ENCODE data around the gene CDH11.
A peak's percentile ranks its signal among the peaks of the same experiment; 100 is the strongest.

Gene CDH11, protein sequence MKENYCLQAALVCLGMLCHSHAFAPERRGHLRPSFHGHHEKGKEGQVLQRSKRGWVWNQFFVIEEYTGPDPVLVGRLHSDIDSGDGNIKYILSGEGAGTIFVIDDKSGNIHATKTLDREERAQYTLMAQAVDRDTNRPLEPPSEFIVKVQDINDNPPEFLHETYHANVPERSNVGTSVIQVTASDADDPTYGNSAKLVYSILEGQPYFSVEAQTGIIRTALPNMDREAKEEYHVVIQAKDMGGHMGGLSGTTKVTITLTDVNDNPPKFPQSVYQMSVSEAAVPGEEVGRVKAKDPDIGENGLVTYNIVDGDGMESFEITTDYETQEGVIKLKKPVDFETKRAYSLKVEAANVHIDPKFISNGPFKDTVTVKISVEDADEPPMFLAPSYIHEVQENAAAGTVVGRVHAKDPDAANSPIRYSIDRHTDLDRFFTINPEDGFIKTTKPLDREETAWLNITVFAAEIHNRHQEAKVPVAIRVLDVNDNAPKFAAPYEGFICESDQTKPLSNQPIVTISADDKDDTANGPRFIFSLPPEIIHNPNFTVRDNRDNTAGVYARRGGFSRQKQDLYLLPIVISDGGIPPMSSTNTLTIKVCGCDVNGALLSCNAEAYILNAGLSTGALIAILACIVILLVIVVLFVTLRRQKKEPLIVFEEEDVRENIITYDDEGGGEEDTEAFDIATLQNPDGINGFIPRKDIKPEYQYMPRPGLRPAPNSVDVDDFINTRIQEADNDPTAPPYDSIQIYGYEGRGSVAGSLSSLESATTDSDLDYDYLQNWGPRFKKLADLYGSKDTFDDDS

DNA sequence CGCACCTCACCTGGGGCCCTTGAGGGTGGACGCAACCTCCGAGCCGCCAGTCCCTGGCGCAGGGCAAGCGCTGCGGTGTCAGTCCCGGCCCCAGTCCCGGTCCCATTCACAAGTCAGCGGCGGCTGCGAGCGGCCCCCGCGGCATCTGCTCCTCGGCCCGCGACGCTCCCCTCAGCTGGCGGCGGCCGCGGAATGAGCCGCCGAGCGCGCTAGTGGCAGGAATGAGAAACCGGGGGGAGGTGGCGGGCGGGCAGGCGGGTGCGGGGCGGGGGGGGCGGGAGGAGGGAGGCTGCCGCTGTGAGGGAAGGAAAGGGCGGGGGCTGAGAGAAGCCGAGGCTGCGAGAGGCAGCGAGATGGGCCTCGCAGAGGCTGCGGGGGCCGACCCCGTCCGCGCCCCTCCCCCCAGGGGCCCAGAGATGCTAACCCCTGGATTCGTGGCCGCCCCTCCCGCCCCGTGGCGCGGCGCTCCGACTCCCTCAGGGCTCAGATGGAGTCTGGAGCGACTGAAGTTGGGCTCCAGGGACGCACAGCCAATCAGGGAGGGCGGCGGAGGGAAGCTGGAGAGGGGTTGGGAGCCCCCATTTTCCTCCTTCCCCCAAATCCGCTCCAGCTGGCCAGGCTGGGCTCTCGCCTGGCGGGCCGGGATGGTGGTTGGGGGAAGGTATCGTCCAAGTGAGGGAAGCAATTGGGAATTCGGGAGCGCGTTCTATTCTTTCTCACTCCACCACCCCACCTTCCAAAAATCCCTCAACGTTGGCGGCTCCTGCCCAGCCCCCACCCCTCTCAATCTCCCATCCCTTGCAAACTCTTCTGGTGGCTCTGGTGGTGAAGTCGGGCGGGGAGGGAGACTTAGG, at the start of gene CDH11:
CDH11 (minus strand) TSS at position 194 of the 854 bp plus-strand sequence. CDS start 117,194 bp downstream, outside the sequence.
- DNase-seq: peak; percentile 53

DNA sequence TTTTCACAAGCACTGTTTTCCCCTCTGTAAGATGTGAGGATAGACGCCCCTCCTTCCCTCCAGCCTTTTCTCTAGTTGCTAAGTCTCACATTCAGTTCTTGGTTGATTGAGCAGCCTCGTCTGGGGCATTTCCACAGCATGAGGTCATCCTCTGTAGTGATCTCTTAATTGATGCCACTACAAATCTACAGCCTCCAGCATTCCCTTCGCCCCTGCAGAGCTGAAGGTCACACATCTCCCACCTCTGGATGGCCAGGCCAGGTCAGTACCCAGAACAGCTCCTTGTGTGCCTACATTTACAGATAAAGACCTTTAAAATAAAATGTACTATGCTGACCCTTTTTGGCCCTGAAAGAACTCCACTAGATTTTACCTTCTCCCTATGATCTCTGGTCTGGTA, 32.5 kb upstream of the CDH11 start:
- no peak for DNase-seq

DNA sequence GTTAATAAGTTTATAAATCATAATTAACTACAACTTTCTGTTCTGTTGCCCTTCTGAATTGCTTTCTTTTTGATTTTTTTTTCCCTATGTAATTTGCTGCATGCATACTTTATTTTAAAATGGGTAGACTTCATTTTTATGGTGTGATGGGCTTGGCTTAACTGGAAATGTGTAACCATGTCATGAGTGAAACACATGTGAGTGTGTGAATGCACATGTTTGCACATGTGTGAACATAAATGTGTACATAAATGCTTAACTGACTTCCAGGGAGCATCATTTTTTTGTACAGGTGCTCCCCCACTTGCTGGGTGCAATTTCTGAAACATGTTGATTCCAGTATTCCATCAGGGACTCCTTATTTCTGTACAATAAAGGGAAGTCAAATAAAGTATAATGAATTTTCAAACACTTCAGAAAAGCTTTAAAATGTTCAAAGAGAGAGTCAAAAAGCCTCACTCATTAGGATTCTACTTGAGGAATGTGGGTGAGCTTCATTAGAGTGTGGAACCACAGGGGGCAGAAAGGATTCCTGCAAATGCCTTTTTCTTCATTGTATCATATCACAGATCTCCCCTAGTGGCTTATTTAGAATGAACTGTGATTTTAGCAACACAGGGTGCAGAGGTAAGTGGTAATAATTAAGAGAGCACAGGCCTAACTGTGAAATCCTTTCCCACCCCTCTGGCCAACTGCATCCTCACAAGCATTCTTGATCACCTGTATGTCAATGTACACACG, 31.7 kb upstream of the CDH11 start:
- no peak for DNase-seq

DNA sequence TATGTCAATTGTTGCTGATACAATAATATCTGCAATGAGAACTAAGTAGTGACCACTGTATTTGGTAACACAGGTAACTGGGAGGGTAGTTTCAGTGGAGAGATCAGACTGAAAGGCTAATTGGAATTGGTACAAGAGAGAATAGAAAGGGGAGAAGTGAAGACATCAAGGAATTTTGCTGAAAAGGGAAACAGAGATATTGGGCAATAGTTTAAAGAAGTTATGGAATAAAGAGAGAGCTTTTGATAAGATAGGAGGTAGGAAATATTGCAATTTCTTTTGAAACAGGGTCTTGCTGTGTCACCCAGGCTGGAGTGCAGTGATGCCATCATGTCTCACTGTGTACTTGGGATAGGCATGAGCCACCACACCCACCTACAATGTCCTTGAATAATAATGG, 26.9 kb upstream of the CDH11 start:
- DNase-seq: no peak

DNA sequence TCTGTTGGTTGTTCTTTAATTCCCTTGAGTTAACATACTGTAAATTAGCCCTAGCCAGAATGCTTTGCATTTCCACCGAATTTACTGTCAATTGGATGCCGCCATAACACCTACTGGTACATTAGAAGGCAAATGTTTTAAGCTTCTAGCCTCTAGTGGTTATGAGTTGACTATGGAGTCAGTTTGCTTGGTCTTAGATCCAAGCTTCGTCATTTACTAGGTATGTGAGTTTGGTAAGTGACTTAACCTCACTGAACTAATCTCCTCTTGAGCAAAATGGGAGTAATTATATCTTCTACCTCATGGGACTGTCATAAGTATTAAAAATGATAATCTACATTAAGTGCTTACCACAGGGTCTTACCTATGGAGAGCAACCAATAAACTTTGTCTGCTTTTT, 20.4 kb upstream of the CDH11 start:
- no peak for DNase-seq

DNA sequence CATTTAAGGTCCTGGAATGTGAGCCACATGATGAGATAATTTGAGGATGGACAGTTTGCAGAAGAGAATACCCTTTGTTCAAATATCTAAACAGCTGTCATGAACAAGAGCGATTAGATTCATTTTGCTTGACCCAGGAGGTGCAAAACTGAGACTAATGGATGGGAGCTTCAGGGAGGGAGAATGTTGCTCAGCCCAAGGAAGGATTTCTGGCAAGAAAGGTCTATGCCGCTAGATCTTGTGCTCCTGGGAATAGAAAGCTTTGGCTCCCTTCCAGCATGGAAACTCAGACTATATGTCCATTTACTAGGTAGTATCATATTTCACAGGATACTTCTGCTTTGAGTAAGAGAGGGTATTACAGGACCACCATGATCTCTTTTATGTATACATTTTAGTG, 14.8 kb upstream of the CDH11 start:
- no peak for DNase-seq

DNA sequence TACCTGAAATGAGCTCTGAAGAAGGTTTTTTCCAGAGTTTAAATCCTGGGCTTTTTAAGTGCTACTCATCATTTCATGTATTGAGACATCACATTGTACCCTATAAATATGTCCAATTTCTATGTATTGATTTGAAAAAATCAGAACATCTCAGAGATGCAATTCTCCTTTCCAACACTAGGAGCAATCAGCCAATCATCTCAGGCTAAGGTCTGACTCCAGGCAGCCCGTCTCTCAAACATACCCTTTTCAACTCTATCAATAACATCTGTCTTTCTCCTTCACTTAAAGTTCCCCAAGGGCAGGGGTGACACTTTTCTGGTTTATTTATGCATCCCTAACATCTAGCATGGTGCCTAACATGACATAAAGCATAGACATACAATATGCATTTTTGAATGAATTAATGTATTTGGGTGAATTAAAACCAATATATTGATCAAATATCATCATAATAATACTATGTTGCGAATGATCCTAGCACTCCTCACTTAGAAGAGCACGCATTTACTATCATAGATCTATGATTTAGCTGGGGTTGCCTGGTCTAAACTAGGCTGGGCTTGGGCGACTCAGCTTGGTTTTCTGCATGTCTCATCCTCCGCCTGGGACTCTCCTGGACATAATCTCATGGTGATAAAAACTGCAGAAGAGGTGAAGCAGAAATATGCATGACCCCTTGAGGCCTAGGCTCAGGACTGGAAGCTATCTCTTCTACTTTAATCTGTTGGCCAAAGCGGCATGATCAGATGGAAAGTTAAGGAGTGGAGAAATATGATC, 5.2 kb upstream of the CDH11 start:
- DNase-seq: no peak

DNA sequence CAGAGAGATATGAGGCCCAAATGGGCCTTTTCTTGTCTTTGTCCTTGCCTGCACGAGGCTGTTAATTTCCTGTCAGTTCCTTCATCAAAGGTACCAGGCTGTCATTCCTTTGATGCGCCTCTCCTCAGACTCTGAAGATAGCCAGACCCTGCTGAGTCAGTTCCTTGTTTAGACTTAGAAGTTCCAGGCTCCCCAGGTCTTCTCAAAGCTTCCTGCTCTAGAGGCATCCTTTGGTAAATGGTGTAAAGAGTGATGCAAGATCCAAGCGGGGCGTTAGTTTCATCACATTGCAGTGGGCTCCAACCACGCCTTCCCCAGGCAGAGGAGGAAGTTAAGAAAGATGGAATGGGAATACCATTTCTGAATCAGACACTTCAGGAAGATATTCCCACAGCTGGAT, 4.0 kb upstream of the CDH11 start:
- DNase-seq: no peak

DNA sequence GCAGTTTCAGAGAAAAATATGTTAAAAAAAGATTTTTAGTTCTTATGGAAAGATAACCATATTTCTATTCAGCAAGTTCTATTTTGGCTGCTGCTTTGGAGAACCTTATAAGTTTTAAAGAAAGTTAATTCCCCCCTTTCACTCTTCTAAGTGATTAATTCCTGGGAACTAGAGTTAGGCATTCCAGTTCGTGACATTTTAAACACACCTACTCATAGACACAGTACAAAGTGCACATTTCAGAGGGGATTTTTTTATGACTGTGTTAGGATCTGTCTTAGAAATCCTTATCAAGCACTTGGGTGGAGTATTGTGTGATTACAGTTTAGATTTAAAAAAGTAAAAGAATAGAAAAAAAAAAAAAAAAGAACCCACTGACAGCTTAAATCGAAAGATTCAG, 3.5 kb upstream of the CDH11 start:
- DNase-seq: no peak

DNA sequence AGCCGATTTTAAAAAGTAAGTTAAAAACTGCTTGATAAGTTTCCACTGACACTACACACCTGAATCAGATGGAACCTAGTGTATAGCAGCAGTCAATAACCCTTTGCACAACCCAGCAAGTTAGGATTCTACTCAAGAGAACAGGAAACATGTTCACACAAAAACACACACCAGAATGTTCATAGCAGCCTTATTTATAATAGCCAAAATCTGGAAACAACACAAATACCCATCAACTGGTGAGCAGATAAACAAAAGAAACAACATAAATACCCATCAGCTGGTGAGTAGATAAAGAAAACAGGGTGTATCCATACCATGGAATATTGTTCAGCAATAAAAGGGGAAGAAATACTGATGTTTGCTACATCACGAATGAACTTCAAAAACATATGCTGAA, 2.7 kb upstream of the CDH11 start:
- DNase-seq: no peak

DNA sequence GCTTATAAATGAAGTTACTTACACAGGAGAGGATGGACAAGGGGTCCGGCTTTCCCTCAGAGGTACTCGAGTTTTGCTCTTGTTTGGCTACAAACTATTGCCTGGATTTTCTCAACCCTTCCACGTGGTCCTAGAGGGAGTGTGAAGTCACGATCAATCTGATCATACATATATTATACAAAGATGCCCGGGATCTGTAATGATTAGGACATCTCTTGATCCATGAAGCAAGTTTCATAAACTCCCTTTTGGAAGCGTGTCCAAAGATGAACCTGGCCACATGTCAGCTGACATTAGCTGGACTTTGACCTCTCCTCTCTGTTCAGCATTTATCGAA, 2.3 kb upstream of the CDH11 start:
- no peak for DNase-seq

DNA sequence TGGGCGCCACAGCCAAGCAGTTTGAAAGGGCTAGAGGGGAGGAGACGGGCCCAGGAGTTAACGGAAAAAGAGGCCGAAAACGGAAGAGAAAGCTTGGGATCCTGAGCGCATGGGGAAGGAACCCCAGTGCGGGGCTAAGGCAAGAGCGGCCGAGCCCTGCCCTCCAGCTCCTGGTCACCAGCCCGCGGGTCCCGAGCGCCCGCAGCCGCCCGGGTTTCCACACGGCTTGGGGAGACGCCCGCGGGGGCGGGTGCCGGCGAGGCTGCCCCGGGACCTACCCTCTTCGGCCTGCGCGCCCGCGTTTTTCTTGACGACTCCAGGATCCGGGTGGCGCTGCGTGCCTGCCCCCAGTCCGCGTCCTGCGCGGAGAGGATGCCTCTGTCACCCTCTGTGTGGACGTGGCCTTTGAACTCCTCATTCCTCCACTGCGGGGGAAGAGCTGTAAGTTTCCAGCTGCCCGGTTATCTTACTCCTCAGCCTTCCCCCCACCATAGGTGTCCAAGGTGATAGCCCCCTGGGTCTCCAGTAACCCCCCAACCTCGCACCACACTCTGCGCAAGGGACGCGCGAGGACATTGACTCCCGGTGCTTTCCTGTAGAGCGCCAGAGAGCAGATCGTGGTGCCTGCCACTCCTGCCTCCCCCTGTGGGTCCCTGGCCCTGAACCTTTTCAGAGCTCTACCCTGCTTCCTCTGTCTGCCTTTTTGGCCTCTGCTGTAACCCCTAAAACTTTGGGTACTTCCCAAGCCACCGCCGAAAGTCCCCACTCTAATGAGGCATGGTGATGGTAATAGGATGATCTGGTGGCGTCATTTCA, 1.7 kb upstream of the CDH11 start:
- DNase-seq: no peak

DNA sequence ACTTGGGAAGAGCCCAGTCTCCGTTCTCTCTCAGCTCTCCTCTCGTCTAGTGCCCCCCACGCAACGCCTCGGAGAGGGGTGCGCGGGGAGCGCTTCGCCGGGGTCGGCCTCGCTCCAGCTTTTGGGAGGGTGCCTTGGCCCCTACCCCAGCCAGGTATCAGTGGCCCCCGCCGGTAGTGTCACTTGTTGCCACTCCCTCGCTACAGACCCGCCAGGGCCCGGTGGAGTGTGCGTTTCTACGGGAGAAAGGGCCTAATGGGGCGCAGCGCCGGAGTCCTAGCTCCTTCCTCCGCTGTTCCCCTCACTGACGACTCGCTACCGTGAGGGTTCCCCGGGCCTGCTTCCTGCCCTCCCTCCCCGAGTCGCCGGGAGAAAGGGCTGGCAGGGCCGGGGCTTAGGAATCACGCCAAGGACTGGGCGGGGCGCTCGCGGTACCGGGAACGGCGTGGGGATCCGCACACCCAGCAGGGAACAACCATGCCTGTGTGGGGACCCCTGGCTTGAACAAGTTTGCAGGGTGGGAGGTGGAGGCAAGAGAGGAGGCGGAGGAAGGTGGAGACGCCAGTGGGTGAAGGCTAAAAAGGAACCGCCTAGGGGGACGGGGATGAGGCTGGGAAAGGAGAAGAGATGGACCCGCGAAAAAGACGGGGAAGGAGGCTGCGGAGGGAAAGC, 997 bp upstream of the CDH11 start:
- DNase-seq: no peak

DNA sequence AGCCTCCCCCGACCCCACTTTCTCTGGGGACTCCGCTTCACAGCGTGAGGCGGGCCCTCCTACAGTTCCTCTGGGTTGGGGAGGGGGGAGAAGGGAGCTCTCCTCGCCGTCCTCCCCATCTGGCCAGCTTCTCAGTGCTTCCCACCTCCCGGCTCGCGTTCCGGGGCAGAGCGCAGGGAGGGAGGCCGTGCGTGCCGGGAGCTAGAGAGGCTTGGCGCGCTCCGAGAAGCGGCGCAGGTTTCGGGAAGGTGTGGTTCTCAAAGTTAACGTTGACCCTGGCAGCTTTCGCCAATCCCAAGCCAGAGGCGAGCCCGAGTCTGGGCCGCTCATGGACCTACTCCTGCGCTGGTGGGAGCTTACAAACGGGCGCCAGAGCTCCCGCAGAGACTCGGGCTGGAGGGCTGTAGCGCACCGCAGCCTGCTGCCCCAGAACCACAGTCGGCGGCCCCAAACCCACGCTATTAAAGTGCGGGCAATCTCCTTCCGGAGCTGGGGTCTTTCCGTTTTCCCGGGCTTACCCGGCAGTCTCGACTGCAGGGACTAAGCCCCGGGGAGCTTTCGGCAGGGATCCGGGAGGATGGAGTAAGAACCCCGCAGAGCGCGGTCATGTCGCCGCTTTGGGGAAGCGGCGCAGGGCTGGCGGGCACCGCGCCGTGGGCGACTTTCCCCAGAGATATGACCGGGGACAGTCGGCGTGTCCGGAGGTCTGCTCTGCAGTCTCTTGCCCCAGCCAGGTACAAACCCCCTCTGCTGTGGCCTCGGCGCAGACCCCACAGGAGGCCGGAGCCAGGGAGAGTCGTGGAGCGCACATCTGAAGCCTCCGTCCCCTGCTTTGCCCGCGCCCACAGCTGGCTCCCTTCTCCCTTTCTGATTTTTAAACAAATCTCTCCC, 787 bp downstream of the CDH11 start:
- no peak for DNase-seq

DNA sequence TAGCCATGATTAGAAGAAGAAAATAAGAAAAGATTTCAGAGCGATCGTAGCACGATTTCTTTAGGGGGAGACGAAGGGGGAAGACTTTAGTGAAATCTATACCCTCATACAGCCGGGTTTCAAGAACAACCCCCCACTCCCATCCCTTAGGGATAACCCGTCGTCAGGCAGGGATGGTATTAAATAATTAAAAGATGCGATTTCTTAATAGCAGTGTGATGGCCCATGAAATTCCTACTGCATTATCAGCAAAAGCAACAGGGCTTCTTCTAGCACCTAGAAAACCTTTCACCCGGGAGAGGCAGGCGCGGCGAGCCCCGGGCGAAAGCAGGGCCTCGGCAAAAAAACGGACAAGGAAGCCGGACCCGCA, 1.4 kb downstream of the CDH11 start:
- DNase-seq: no peak

DNA sequence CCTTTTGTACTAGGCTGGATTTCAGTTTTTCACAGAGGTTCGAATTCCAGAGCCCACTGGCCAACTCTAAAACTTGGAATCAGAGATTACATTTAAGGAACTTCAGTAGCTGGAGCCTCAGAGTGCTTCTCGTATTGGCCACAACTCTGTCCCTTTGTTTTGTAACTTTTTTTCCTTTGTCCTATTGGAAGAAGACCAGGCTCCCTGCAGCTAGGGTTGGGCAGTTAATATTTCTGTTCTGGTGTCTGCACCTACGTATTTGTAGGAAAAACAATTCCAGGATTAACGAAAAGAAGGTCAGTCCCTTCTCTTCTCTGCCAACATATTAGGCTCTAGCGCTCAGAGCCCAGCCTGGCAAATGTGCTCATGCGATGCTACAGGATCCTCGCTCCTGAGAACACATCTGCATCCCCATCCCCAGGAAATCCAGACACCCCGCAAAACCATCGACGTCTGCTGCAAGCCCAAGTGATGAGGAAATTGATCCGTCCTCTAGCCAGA, 1.9 kb downstream of the CDH11 start:
- no peak for DNase-seq

DNA sequence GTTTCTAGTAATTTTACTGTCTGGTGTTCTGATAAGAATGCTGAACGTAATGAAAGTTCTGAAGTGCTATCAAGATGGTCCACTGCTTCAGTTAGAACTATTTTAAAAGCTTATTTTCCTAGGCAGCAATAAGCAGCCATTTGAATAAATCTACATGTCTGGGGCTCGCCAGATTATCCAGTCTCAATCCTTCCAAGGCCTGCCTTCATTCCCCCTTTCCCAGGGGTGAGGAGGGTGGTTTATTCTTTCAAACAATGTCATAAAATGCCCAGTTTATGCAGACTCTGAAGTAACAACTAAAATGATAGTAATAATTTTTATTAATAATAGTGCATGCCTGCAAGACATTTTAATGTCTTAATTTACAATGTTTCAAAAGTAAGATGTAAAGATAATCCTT, 2.4 kb downstream of the CDH11 start:
- no peak for DNase-seq

DNA sequence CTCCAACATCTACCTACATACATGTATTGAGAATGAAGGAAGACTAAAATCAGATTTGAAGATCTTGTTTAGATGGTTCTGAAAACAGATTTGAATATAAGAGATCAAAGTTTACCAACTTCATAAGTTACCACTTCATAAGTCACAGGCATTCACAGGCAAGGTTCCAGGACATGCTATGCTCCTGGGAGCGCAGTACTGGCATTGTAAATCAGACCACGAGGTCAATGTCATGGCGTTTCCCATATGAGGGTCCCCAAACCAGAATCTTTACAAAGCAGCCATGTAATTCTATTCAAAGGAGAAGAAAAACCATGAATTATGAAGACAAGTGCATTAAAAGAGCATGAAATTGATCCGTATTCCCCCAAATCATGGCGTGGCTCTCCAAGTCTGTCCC, 3.0 kb downstream of the CDH11 start:
- DNase-seq: no peak

DNA sequence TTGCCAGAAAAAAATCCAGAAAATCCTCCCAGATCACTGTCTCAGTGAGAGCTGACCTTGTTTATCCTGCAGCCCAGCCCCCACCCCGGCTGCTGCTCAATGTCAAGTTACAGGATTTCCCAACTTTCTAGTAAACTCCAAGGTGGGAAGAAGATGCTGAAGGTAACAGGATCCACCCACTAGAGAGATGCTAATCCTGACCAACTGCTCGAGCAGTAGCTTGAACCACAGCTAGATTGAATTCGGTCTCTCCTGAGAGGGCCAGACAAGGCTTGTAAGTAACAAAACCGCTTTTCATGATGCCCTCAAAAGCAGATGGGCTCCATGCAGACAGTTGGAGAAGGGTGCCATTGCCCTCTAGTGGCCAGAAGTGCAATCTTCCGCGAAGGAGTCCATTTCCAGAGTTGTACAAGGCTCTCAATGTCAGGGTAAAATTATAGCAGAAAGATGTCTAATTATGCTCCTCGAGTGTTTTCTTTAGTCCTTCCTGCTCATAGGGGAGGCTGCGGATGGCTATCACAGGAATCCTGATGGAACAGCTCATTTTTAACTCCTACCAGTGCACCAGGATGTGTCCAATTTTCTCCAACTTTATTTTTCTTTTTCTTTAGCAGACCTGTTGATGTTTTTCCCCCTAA, 3.9 kb downstream of the CDH11 start:
- DNase-seq: peak; percentile 67
